HG03108 (cell line): ENCODE results near the gene GTSE1.

Experiments used
- ATAC-seq: cut with Tn5 transposase; IDR thresholded peaks from one replicate; pipeline ENCODE4 v1.9.1; 2021; ENCODE audit warnings: moderate library complexity; ENCODE audit not compliant: unreplicated experiment

The GTSE1 gene

GRCh38 chr22:46274381-46274780, 22.3 kb upstream of the GTSE1 start:
- no peak for ATAC-seq

GRCh38 chr22:46275455-46276122, 21.1 kb upstream of the GTSE1 start:
- no peak for ATAC-seq

- no peak for ATAC-seq
Observed at GRCh38 chr22:46276563-46276962, 20.1 kb upstream of the GTSE1 start.

- ATAC-seq: no peak
Observed at GRCh38 chr22:46278656-46279645, 17.7 kb upstream of the GTSE1 start.

- ATAC-seq: no peak
Observed at GRCh38 chr22:46280063-46280817, 16.4 kb upstream of the GTSE1 start.

- ATAC-seq: peak; percentile 53
Observed at GRCh38 chr22:46280999-46281623, 15.6 kb upstream of the GTSE1 start.

- ATAC-seq: no peak
Observed at GRCh38 chr22:46281866-46282678, 14.6 kb upstream of the GTSE1 start.

GRCh38 chr22:46286006-46286405, 10.7 kb upstream of the GTSE1 start:
- ATAC-seq: no peak

GRCh38 chr22:46286941-46287872, 9.5 kb upstream of the GTSE1 start:
- no peak for ATAC-seq

GRCh38 chr22:46287873-46288751, 8.6 kb upstream of the GTSE1 start:
- ATAC-seq: peak; percentile 77

GRCh38 chr22:46288846-46289243, 7.8 kb upstream of the GTSE1 start:
- ATAC-seq: no peak

- no peak for ATAC-seq
Observed at GRCh38 chr22:46289244-46289891, 7.3 kb upstream of the GTSE1 start.

GRCh38 chr22:46290121-46290842, 6.4 kb upstream of the GTSE1 start:
- no peak for ATAC-seq

GRCh38 chr22:46290843-46291785, 5.6 kb upstream of the GTSE1 start:
- ATAC-seq: no peak

- ATAC-seq: no peak
Observed at GRCh38 chr22:46292173-46292572, 4.5 kb upstream of the GTSE1 start.

GRCh38 chr22:46292732-46293131, 3.9 kb upstream of the GTSE1 start:
- no peak for ATAC-seq
